PC-3 (cell line): ENCODE results near the gene FCRL6. TPM values are rescaled to one million over a fixed set of nuclear protein-coding genes. Genes with fewer than 3 reads are reported as not detected.

Source experiments
- ATAC-seq: fragments of 200-7000 bp; cut with Tn5 transposase; 2 replicates; pipeline ENCODE4 v1.9.1; 2020; ENCODE audit warnings: mild to moderate bottlenecking, moderate library complexity
- BruUV-seq: library from RNA; stranded (reverse); fragments of 400-500 nt; replicated peaks from 2 replicates; lab custom pipeline; 2021; lab: Mats Ljungman, UMichigan
- CTCF ChIA-PET: fragments of 300-600 bp; sonication (Branson Sonifier 250); formaldehyde crosslinking; loops from one replicate; lab custom pipeline; 2022; ENCODE audit warnings: antibody characterized with exemption; lab: Charles Lee
- POLR2A ChIA-PET: fragments of 300-600 bp; sonication (Branson Sonifier 250); formaldehyde crosslinking; loops from one replicate; lab custom pipeline; 2022; ENCODE audit warnings: antibody characterized with exemption; ENCODE audit not compliant: unreplicated experiment; lab: Charles Lee
- DNase-seq: peaks from one replicate; pipeline ENCODE4 v3.0.0-alpha.2; 2015
- H2AFZ ChIP-seq: fragments of 300-600 bp; sonication (generic); 2 replicates; pipeline ENCODE4 v1.6.0; 2016; ENCODE audit warnings: antibody characterized with exemption, low read length
- H3F3A ChIP-seq: fragments of 300-600 bp; sonication (generic); one replicate; pipeline ENCODE4 v1.6.0; 2017; ENCODE audit warnings: antibody characterized with exemption, low read length, control low read depth, mild to moderate bottlenecking; ENCODE audit not compliant: unreplicated experiment
- H3K27ac ChIP-seq: fragments of 300-600 bp; sonication (generic); 2 replicates; pipeline ENCODE4 v1.5.1; 2016; ENCODE audit warnings: mild to moderate bottlenecking, low read length
- H3K27me3 ChIP-seq: fragments of 300-600 bp; sonication (generic); 2 replicates; pipeline ENCODE4 v1.6.1; 2016; ENCODE audit warnings: low read length, mixed read lengths
- H3K36me3 ChIP-seq: fragments of 300-600 bp; sonication (generic); 2 replicates; pipeline ENCODE4 v1.6.1; 2016; ENCODE audit warnings: low read depth, mixed run types, low read length, mixed read lengths
- H3K4me1 ChIP-seq: fragments of 300-600 bp; sonication (generic); 2 replicates; pipeline ENCODE4 v1.5.1; 2016; ENCODE audit warnings: low read length; ENCODE audit not compliant: insufficient read depth
- H3K4me2 ChIP-seq: fragments of 300-600 bp; sonication (generic); 2 replicates; pipeline ENCODE4 v1.6.0; 2016; ENCODE audit warnings: low read length
- H3K4me3 ChIP-seq: fragments of 300-600 bp; sonication (generic); 2 replicates; pipeline ENCODE4 v1.5.1; 2016; ENCODE audit warnings: mild to moderate bottlenecking, low read length, mixed read lengths
- H3K79me2 ChIP-seq: fragments of 300-600 bp; sonication (generic); 2 replicates; pipeline ENCODE4 v1.6.1; 2017; ENCODE audit warnings: low read length, mixed read lengths
- H3K9ac ChIP-seq: fragments of 300-600 bp; sonication (generic); 2 replicates; pipeline ENCODE4 v1.6.0; 2016; ENCODE audit warnings: mild to moderate bottlenecking, low read length
- H3K9me2 ChIP-seq: fragments of 300-600 bp; sonication (generic); replicated peaks from 2 replicates; pipeline ENCODE4 v1.6.1; 2016; ENCODE audit warnings: mixed run types, low read length, mixed read lengths
- H3K9me3 ChIP-seq: fragments of 300-600 bp; sonication (generic); 2 replicates; pipeline ENCODE4 v1.6.1; 2016; ENCODE audit warnings: low read length, mixed read lengths
- H4K20me1 ChIP-seq: fragments of 300-600 bp; sonication (generic); 2 replicates; pipeline ENCODE4 v1.6.1; 2016; ENCODE audit warnings: low read length, mixed read lengths
- CTCF ChIP-seq: fragments of 300-600 bp; sonication (generic); conservative IDR thresholded peaks from 2 replicates; pipeline ENCODE4 v1.5.1; 2017; ENCODE audit warnings: antibody characterized with exemption, low read depth, mild to moderate bottlenecking, low read length
- EZH2 ChIP-seq: fragments of 300-600 bp; sonication (generic); IDR thresholded peaks from one replicate; pipeline ENCODE4 v1.6.1; 2017; ENCODE audit warnings: antibody characterized with exemption, mild to moderate bottlenecking, low read length; ENCODE audit not compliant: unreplicated experiment
- EZH2phosphoT487 ChIP-seq: fragments of 300-600 bp; sonication (generic); IDR thresholded peaks from 2 replicates; pipeline ENCODE4 v1.6.1; 2018; ENCODE audit warnings: mild to moderate bottlenecking, antibody characterized with exemption, low read length, borderline replicate concordance
- intact Hi-C: fragments of 100-400 bp; cut with micrococcal nuclease; formaldehyde crosslinking; loops from 2 replicates; pipeline ENCODE4 v1.9.0; 2023
- total RNA-seq: library from RNA; depleted of rRNA; stranded (reverse); fragments of >200 nt; gene quantifications from 2 replicates; pipeline ENCODE4 v1.2.3, GENCODE V29; 2014

Gene FCRL6
- total RNA-seq, 1 experiment from 2014 or later, result not detected

- Histone ChIP-seq H3F3A (no peaks in the 10 kb centered on the region), H3K27ac (peak overlapping the region; percentile 81), H2AFZ (peak overlapping the region; percentile 71), H3K4me2 (peak overlapping the region; percentile 81), H3K9ac (peak overlapping the region; percentile 36; the same call in 1 of the 2 replicates), H3K4me1 (peaks cover 31% of the 10 kb centered on the region), H3K4me3 (peak overlapping the region; percentile 49), H3K36me3 (no peaks in the 10 kb centered on the region), H3K9me3 (no peaks in the 10 kb centered on the region), H3K9me2 (no peaks in the 10 kb centered on the region), H4K20me1 (no peaks in the 10 kb centered on the region), H3K27me3 (no peaks in the 10 kb centered on the region), H3K79me2 (no peaks in the 10 kb centered on the region)
- no TSS peak for BruUV-seq
- intact Hi-C loops, result loop anchor here (2.0 kb wide), 1 partner anchor 51 kb away; no protein-coding TSS in a partner anchor
- CTCF ChIA-PET, result interaction anchor here (0.6 to 1.9 kb wide), 2 partner anchors 41 to 558 kb away, joined by 3 to 7 read pairs; no protein-coding TSS in a partner anchor
- TF ChIP-seq EZH2 (no peak), CTCF (no peak), EZH2phosphoT487 (no peak)
- ATAC-seq, result peak; percentile 45
- peak; percentile 73 for DNase-seq
- POLR2A ChIA-PET, result interaction anchor here (0.6 kb wide), 1 partner anchor 50 kb away, joined by 9 read pairs; no protein-coding TSS in a partner anchor
Observed at GRCh38 chr1:159849626-159850366, 47.6 kb downstream of the FCRL6 start.

- no TSS peak for BruUV-seq
- H3F3A ChIP-seq, result no peaks in the 10 kb centered on the region
- no peak overlapping the region for H3K9ac ChIP-seq
- no peak overlapping the region for H2AFZ ChIP-seq
- H3K4me1 ChIP-seq, result peaks cover 35% of the 10 kb centered on the region
- H3K79me2 ChIP-seq, result no peaks in the 10 kb centered on the region
- no peaks in the 10 kb centered on the region for H3K36me3 ChIP-seq
- CTCF ChIA-PET, result no interaction called here
- no peaks in the 10 kb centered on the region for H3K27me3 ChIP-seq
- intact Hi-C loops, result loop anchor here (2.0 kb wide), 1 partner anchor 53 kb away; no protein-coding TSS in a partner anchor
- POLR2A ChIA-PET, result interaction anchor here (0.6 kb wide), 1 partner anchor 13 kb away, joined by 3 read pairs; no protein-coding TSS in a partner anchor
- H3K4me3 ChIP-seq, result no peak overlapping the region
- no peaks in the 10 kb centered on the region for H3K9me2 ChIP-seq
- H3K27ac ChIP-seq, result no peak overlapping the region
- no peak for ATAC-seq
- no peak for DNase-seq
- no peak overlapping the region for H3K4me2 ChIP-seq
- no peaks in the 10 kb centered on the region for H3K9me3 ChIP-seq
- no peaks in the 10 kb centered on the region for H4K20me1 ChIP-seq
- TF ChIP-seq CTCF (peak; percentile 44; the same call in 1 of the 2 replicates), EZH2 (no peak)
Observed at GRCh38 chr1:159851407-159851806, 49.2 kb downstream of the FCRL6 start.
